Neural progenitor cell (in vitro differentiated cells): Measurements from ENCODE around the gene PITPNC1. TPM values are rescaled to one million over a fixed set of nuclear protein-coding genes. Genes with fewer than 3 reads are reported as not detected.

Experiments
- DNase-seq: peaks from one replicate; pipeline ENCODE4 v3.0.0-alpha.2; 2016; ENCODE audit warnings: low spot score
- H2AFZ ChIP-seq: fragments of 200-600 bp; sonication (generic); replicated peaks from 2 replicates; pipeline ENCODE4 v1.6.1; 2016; ENCODE audit warnings: antibody characterized with exemption
- H3F3A ChIP-seq: fragments of 200-600 bp; sonication (generic); 2 replicates; pipeline ENCODE4 v1.6.1; 2016; ENCODE audit warnings: antibody characterized with exemption, low read depth
- H3K27ac ChIP-seq: fragments of 200-600 bp; sonication (generic); 2 replicates; pipeline ENCODE4 v1.5.1; 2016; ENCODE audit warnings: mild to moderate bottlenecking
- H3K27me3 ChIP-seq: fragments of 200-600 bp; sonication (generic); 2 replicates; pipeline ENCODE4 v1.6.1; 2016; ENCODE audit warnings: mild to moderate bottlenecking, moderate library complexity
- H3K36me3 ChIP-seq: fragments of 200-600 bp; sonication (generic); 2 replicates; pipeline ENCODE4 v1.5.1; 2016
- H3K4me1 ChIP-seq: fragments of 200-600 bp; sonication (generic); 2 replicates; pipeline ENCODE4 v1.6.1; 2016; ENCODE audit warnings: mixed run types
- H3K4me2 ChIP-seq: fragments of 200-600 bp; sonication (generic); 2 replicates; pipeline ENCODE4 v1.6.1; 2016
- H3K4me3 ChIP-seq: fragments of 200-600 bp; sonication (generic); 2 replicates; pipeline ENCODE4 v1.5.1; 2016
- H3K79me2 ChIP-seq: fragments of 200-600 bp; sonication (generic); 2 replicates; pipeline ENCODE4 v1.6.1; 2016; ENCODE audit warnings: low read depth
- H3K9ac ChIP-seq: fragments of 200-600 bp; sonication (generic); 2 replicates; pipeline ENCODE4 v1.6.1; 2016
- H3K9me3 ChIP-seq: fragments of 200-600 bp; sonication (generic); 2 replicates; pipeline ENCODE4 v1.5.1; 2016; ENCODE audit warnings: low read depth
- H4K20me1 ChIP-seq: fragments of 200-600 bp; sonication (generic); 2 replicates; pipeline ENCODE4 v1.6.1; 2016; ENCODE audit warnings: low read depth
- H3K27ac Mint-ChIP-seq: 3 replicates; pipeline ENCODE4 v1.8.0; 2021; ENCODE audit warnings: mixed read lengths
- H3K27me3 Mint-ChIP-seq: 2 replicates; pipeline ENCODE4 v1.8.0; 2022; ENCODE audit warnings: low read depth, mild to moderate bottlenecking, inconsistent platforms, moderate library complexity, mixed read lengths; ENCODE audit not compliant: insufficient read depth
- H3K36me3 Mint-ChIP-seq: 3 replicates; pipeline ENCODE4 v1.8.0; 2021; ENCODE audit warnings: mixed read lengths
- H3K4me1 Mint-ChIP-seq: 3 replicates; pipeline ENCODE4 v1.8.0; 2021; ENCODE audit warnings: mixed read lengths
- H3K4me3 Mint-ChIP-seq: 3 replicates; pipeline ENCODE4 v1.8.0; 2021; ENCODE audit warnings: mild to moderate bottlenecking, moderate library complexity, mixed read lengths
- H3K9me3 Mint-ChIP-seq: 3 replicates; pipeline ENCODE4 v1.8.0; 2020; ENCODE audit warnings: mixed read lengths
- EZH2 ChIP-seq: fragments of 200-600 bp; sonication (generic); IDR thresholded peaks from 2 replicates; pipeline ENCODE4 v1.6.1; 2017; ENCODE audit warnings: antibody characterized with exemption, mild to moderate bottlenecking, moderate library complexity
- EZH2phosphoT487 ChIP-seq: fragments of 200-600 bp; sonication (generic); IDR thresholded peaks from 2 replicates; pipeline ENCODE4 v1.6.1; 2017; ENCODE audit warnings: antibody characterized with exemption
- total RNA-seq: library from RNA; depleted of rRNA; stranded (reverse); fragments of >200 nt; gene quantifications from 2 replicates; pipeline ENCODE4 v1.2.3, GENCODE V29; 2015; ENCODE audit warnings: low replicate concordance
- TF ChIP-seq, protein P1 (sequence below): fragments of 200-600 bp; sonication (generic); IDR thresholded peaks from 2 replicates; pipeline ENCODE4 v1.5.1; 2017; ENCODE audit warnings: antibody characterized with exemption, mild to moderate bottlenecking

PITPNC1 gene
- total RNA-seq, 1 donor from 2014 or later, result 8.1 TPM

DNA sequence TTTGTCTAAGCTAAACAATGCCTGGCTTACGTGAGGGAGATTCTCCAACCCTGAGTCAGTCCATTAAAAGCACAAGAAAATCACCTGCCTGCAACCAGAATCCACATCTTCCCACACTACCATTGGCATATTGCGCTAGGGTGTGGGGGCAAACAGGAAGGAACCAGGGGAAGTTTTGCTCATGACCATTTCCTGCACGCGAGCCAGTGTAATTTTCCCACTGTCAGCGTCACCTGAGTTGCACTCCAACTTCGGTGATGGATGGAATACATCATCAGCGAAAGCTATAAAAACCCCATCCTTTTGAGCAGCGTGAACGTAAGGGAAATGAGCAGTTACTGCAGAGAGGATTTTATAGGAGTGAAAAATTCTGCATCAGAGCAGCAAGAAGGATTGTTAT is 172.7 kb downstream of the PITPNC1 start:
- Histone ChIP-seq H2AFZ (no peak overlapping the region), H3K27ac (no peak overlapping the region), H3K27me3 (no peaks in the 10 kb centered on the region), H3F3A (no peaks in the 10 kb centered on the region), H3K9ac (no peak overlapping the region), H3K79me2 (no peaks in the 10 kb centered on the region), H4K20me1 (no peaks in the 10 kb centered on the region), H3K9me3 (no peaks in the 10 kb centered on the region), H3K4me2 (no peak overlapping the region), H3K4me3 (no peak overlapping the region), H3K4me1 (no peaks in the 10 kb centered on the region), H3K36me3 (no peaks in the 10 kb centered on the region)
- no peak for DNase-seq
- Mint-ChIP-seq H3K4me3 (no peak overlapping the region), H3K27me3 (peaks cover 4% of the 10 kb centered on the region), H3K27ac (no peak overlapping the region), H3K36me3 (peaks cover 2% of the 10 kb centered on the region), H3K9me3 (no peaks in the 10 kb centered on the region), H3K4me1 (peaks cover 8% of the 10 kb centered on the region)
- TF ChIP-seq EZH2phosphoT487 (no peak), EZH2 (no peak)
- TF ChIP-seq, protein P1, sequence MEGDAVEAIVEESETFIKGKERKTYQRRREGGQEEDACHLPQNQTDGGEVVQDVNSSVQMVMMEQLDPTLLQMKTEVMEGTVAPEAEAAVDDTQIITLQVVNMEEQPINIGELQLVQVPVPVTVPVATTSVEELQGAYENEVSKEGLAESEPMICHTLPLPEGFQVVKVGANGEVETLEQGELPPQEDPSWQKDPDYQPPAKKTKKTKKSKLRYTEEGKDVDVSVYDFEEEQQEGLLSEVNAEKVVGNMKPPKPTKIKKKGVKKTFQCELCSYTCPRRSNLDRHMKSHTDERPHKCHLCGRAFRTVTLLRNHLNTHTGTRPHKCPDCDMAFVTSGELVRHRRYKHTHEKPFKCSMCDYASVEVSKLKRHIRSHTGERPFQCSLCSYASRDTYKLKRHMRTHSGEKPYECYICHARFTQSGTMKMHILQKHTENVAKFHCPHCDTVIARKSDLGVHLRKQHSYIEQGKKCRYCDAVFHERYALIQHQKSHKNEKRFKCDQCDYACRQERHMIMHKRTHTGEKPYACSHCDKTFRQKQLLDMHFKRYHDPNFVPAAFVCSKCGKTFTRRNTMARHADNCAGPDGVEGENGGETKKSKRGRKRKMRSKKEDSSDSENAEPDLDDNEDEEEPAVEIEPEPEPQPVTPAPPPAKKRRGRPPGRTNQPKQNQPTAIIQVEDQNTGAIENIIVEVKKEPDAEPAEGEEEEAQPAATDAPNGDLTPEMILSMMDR, result no peak

DNA sequence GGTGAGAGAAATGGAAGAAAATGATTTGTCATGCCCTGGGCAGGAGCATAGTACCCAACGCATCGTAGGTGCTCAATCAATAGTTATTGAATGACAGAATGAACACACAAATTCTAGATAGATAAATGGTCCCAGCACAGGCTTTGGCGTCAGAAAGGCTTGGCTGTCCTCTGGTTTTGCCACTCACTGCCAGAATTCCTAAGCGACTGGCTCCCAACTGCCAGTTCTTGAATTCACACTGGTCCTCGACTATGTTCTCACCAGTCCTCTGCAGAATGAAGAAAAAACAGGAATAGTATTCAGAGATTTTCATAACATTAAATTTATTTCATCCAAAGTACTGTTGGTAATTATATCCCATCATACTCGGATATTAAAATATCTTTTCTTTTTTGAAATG is 177.6 kb downstream of the PITPNC1 start:
- Histone ChIP-seq H3K36me3 (no peaks in the 10 kb centered on the region), H4K20me1 (no peaks in the 10 kb centered on the region), H3K9ac (no peak overlapping the region), H3F3A (no peaks in the 10 kb centered on the region), H3K4me1 (no peaks in the 10 kb centered on the region), H2AFZ (no peak overlapping the region), H3K4me2 (no peak overlapping the region), H3K79me2 (no peaks in the 10 kb centered on the region), H3K27me3 (no peaks in the 10 kb centered on the region), H3K27ac (no peak overlapping the region), H3K9me3 (no peaks in the 10 kb centered on the region), H3K4me3 (no peak overlapping the region)
- Mint-ChIP-seq H3K4me1 (peaks cover 10% of the 10 kb centered on the region), H3K27ac (no peak overlapping the region), H3K9me3 (no peaks in the 10 kb centered on the region), H3K4me3 (no peak overlapping the region), H3K27me3 (peaks cover 3% of the 10 kb centered on the region), H3K36me3 (peaks cover 6% of the 10 kb centered on the region)
- no peak for DNase-seq
- TF ChIP-seq EZH2phosphoT487 (no peak), EZH2 (no peak)
- TF ChIP-seq, protein P1, result no peak

DNA sequence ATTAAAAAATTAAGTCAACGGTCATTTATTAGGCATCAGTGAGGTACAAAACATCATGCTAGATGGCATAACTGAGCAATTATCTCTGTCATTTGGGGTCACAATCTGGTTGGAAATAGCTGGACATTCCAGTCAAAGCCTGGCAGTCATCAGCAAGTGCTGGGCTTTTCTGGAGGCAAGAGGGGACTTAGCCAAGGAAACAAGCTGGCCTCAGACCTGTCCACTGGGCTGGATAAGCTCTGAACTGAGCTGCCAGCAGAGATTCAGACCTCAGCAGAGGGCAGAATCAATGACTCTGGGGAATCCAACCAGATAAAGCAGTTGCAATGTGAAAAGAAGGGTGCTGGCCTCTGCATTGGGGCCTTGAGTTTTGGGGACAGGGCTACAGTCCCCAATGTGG is 178.8 kb downstream of the PITPNC1 start:
- no peak for DNase-seq
- H3K9me3 Mint-ChIP-seq, result no peaks in the 10 kb centered on the region
- TF ChIP-seq EZH2 (no peak), EZH2phosphoT487 (no peak)
- TF ChIP-seq, protein P1, result no peak
- no peaks in the 10 kb centered on the region for H3K4me1 ChIP-seq
- no peaks in the 10 kb centered on the region for H3K9me3 ChIP-seq
- no peaks in the 10 kb centered on the region for H3K79me2 ChIP-seq
- no peaks in the 10 kb centered on the region for H3F3A ChIP-seq
- no peaks in the 10 kb centered on the region for H3K36me3 ChIP-seq
- H3K27me3 ChIP-seq, result no peaks in the 10 kb centered on the region
- H3K4me1 Mint-ChIP-seq, result peaks cover 10% of the 10 kb centered on the region
- H3K36me3 Mint-ChIP-seq, result peaks cover 6% of the 10 kb centered on the region
- H3K9ac ChIP-seq, result no peak overlapping the region
- no peak overlapping the region for H3K4me3 ChIP-seq
- no peak overlapping the region for H3K27ac ChIP-seq
- peaks cover 3% of the 10 kb centered on the region for H3K27me3 Mint-ChIP-seq
- H3K4me3 Mint-ChIP-seq, result no peak overlapping the region
- H4K20me1 ChIP-seq, result no peaks in the 10 kb centered on the region
- no peak overlapping the region for H2AFZ ChIP-seq
- no peak overlapping the region for H3K27ac Mint-ChIP-seq
- no peak overlapping the region for H3K4me2 ChIP-seq
